ENCODE results near the gene HMGB3. TPM values are rescaled to one million over a fixed set of nuclear protein-coding genes. Genes with fewer than 3 reads are reported as not detected.

The HMGB3 gene
- total and polyA plus RNA-seq, 7 experiments from 2014 or later = 0.29 to 23.5 (median 0.60) TPM

- intact Hi-C loops (cut with micrococcal nuclease) = no loop called here
- POLR2A ChIA-PET = no interaction called here
- Mint-ChIP-seq H3K9me3 (peaks cover 0 to 4% (median 0%) of the 10 kb centered on the region in 11 donors), H3K4me3 (no peak overlapping the region), H3K36me3 (no peaks in the 10 kb centered on the region), H3K27me3 (no peaks in the 10 kb centered on the region), H3K27ac (no peak overlapping the region), H3K4me1 (no peaks in the 10 kb centered on the region)
- Histone ChIP-seq H3K4me1 (ENCODE audit: control insufficient read depth in 2 of 2, insufficient read depth in 2 of 2, low read length in 2 of 2) (no peaks in the 10 kb centered on the region), H3K9me3 (ENCODE audit: control insufficient read depth in 2 of 3, low read length in 3 of 3) (no peaks in the 10 kb centered on the region), H3K27ac (ENCODE audit: low read depth, low read length) (no peak overlapping the region), H3K4me3 (ENCODE audit: low read length) (no peak overlapping the region), H3K27me3 (ENCODE audit: control insufficient read depth in 2 of 2, insufficient read depth in 2 of 2, low read length in 2 of 2) (no peaks in the 10 kb centered on the region), H3K36me3 (ENCODE audit: control insufficient read depth in 2 of 3, insufficient read depth in 3 of 3, low read length in 3 of 3) (no peaks in the 10 kb centered on the region)
- DNase-seq (no peak), ATAC-seq (no peak)
- CTCF ChIA-PET = no interaction called here
Measured at GRCh38 chrX:150941580-150941979, 41.6 kb upstream of the HMGB3 start.

DNA sequence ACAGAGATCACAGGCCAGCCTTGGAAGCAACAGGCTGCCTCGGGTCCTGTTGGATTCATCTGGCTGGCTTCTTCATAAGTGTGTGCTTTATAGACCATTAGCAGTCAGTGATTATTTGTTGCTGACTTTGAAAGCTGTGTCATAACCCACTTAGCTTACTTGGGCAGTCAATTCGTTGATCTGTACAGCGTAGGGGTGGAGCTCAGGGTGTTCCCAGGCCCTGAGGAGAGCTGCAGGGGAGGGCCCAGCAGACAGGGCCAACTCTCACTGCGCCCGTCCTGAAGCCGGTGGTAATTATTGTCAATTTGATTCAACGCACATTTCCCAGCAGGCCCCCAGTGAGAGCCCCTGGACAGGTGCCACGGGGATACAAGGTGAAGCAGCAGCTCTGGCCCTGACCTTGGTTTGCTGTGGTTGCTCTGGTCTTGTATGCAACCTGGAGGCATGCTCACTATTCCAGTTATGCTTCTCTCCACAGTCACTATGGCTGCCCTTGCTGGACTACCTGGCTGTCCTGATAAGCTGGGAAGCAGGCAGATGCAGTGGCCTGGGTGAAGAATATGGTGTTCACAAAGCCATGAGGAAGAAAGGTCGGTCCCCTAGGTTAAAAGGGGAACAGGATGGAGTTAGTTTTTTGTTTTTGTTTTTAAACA is 40.1 kb upstream of the HMGB3 start:
- H3K4me3 Mint-ChIP-seq = no peak overlapping the region
- ChIA-PET CTCF (interaction anchor here (0.6 kb wide), 2 partner anchors 75 to 1373 kb away, joined by 3 to 4 read pairs; no protein-coding TSS in a partner anchor), POLR2A (no interaction called here)
- H3K27ac ChIP-seq (ENCODE audit: low read depth, low read length) = no peak overlapping the region
- DNase-seq = no peak
- H3K27me3 ChIP-seq (ENCODE audit: control insufficient read depth in 2 of 2, insufficient read depth in 2 of 2, low read length in 2 of 2) = no peaks in the 10 kb centered on the region
- intact Hi-C loops (cut with micrococcal nuclease) = no loop called here
- H3K27me3 Mint-ChIP-seq = peaks cover 0 to 6% (median 0%) of the 10 kb centered on the region in 5 donors
- no peaks in the 10 kb centered on the region for H3K4me1 ChIP-seq (ENCODE audit: control insufficient read depth in 2 of 2, insufficient read depth in 2 of 2, low read length in 2 of 2)
- no peak overlapping the region for H3K4me3 ChIP-seq (ENCODE audit: low read length)
- peaks cover 0 to 2% (median 0%) of the 10 kb centered on the region in 11 donors for H3K9me3 Mint-ChIP-seq
- H3K36me3 Mint-ChIP-seq = no peaks in the 10 kb centered on the region
- no peaks in the 10 kb centered on the region for H3K36me3 ChIP-seq (ENCODE audit: control insufficient read depth in 2 of 3, insufficient read depth in 3 of 3, low read length in 3 of 3)
- H3K9me3 ChIP-seq (ENCODE audit: control insufficient read depth in 2 of 3, low read length in 3 of 3) = no peaks in the 10 kb centered on the region
- no peak overlapping the region for H3K27ac Mint-ChIP-seq
- no peak for ATAC-seq
- H3K4me1 Mint-ChIP-seq = no peaks in the 10 kb centered on the region

DNA sequence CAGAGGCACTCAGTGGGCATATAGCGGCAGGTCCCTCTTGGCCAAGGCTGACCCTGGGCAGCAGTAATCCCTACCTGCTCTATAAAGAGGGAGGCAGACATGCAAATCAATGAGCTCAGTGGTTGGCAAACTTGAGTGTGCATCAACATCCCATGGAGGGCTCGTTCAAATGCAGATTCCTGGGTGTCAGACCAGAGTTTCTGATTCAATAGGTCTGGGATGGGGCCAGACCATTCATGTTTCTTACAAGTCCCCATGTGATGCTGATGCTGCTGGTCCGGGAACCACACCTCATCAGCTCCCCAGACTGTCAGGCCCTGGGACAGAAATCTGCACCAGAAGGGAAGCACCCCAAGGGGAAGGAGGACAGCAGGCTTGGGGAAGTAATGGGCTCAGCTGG is 38.9 kb upstream of the HMGB3 start:
- no peak overlapping the region for H3K4me3 Mint-ChIP-seq
- Histone ChIP-seq H3K9me3 (ENCODE audit: control insufficient read depth in 2 of 3, low read length in 3 of 3) (no peaks in the 10 kb centered on the region), H3K27ac (ENCODE audit: low read depth, low read length) (no peak overlapping the region), H3K27me3 (ENCODE audit: control insufficient read depth in 2 of 2, insufficient read depth in 2 of 2, low read length in 2 of 2) (no peaks in the 10 kb centered on the region), H3K36me3 (ENCODE audit: control insufficient read depth in 2 of 3, insufficient read depth in 3 of 3, low read length in 3 of 3) (no peaks in the 10 kb centered on the region), H3K4me3 (ENCODE audit: low read length) (no peak overlapping the region), H3K4me1 (ENCODE audit: control insufficient read depth in 2 of 2, insufficient read depth in 2 of 2, low read length in 2 of 2) (no peaks in the 10 kb centered on the region)
- POLR2A ChIA-PET = no interaction called here
- no peak overlapping the region for H3K27ac Mint-ChIP-seq
- no peaks in the 10 kb centered on the region for H3K36me3 Mint-ChIP-seq
- peaks cover 0 to under 1% (median 0%) of the 10 kb centered on the region in 7 donors for H3K4me1 Mint-ChIP-seq
- CTCF ChIA-PET = no interaction called here
- H3K27me3 Mint-ChIP-seq = peaks cover 0 to 6% (median 0%) of the 10 kb centered on the region in 5 donors
- DNase-seq (no peak), ATAC-seq (no peak)
- H3K9me3 Mint-ChIP-seq = peaks cover 0 to 2% (median 0%) of the 10 kb centered on the region in 11 donors
- intact Hi-C loops (cut with micrococcal nuclease) = no loop called here

GRCh38 chrX:150954951-150955350 is 28.2 kb upstream of the HMGB3 start:
- Histone ChIP-seq H3K27ac (ENCODE audit: low read depth, low read length) (no peak overlapping the region), H3K36me3 (ENCODE audit: control insufficient read depth in 2 of 3, insufficient read depth in 3 of 3, low read length in 3 of 3) (no peaks in the 10 kb centered on the region), H3K27me3 (ENCODE audit: control insufficient read depth in 2 of 2, insufficient read depth in 2 of 2, low read length in 2 of 2) (no peaks in the 10 kb centered on the region), H3K4me3 (ENCODE audit: low read length) (no peak overlapping the region), H3K4me1 (ENCODE audit: control insufficient read depth in 2 of 2, insufficient read depth in 2 of 2, low read length in 2 of 2) (no peaks in the 10 kb centered on the region), H3K9me3 (ENCODE audit: control insufficient read depth in 2 of 3, low read length in 3 of 3) (no peaks in the 10 kb centered on the region)
- ChIA-PET CTCF (no interaction called here), POLR2A (no interaction called here)
- H3K36me3 Mint-ChIP-seq = no peaks in the 10 kb centered on the region
- H3K4me1 Mint-ChIP-seq = no peaks in the 10 kb centered on the region
- no peak overlapping the region for H3K4me3 Mint-ChIP-seq
- intact Hi-C loops (cut with micrococcal nuclease) = no loop called here
- DNase-seq (no peak), ATAC-seq (no peak)
- peaks cover 0 to 5% (median 0%) of the 10 kb centered on the region in 5 donors for H3K27me3 Mint-ChIP-seq
- no peak overlapping the region for H3K27ac Mint-ChIP-seq
- H3K9me3 Mint-ChIP-seq = peaks cover 0 to 9% (median 0%) of the 10 kb centered on the region in 11 donors

GRCh38 chrX:150955590-150955989 is 27.5 kb upstream of the HMGB3 start:
- ChIA-PET CTCF (no interaction called here), POLR2A (no interaction called here)
- H3K4me1 Mint-ChIP-seq = no peaks in the 10 kb centered on the region
- ATAC-seq (no peak), DNase-seq (no peak)
- H3K27ac ChIP-seq (ENCODE audit: low read depth, low read length) = no peak overlapping the region
- peaks cover 0 to 5% (median 0%) of the 10 kb centered on the region in 5 donors for H3K27me3 Mint-ChIP-seq
- H3K4me1 ChIP-seq (ENCODE audit: control insufficient read depth in 2 of 2, insufficient read depth in 2 of 2, low read length in 2 of 2) = no peaks in the 10 kb centered on the region
- intact Hi-C loops (cut with micrococcal nuclease) = no loop called here
- peaks cover 0 to 9% (median 0%) of the 10 kb centered on the region in 11 donors for H3K9me3 Mint-ChIP-seq
- no peaks in the 10 kb centered on the region for H3K9me3 ChIP-seq (ENCODE audit: control insufficient read depth in 2 of 3, low read length in 3 of 3)
- no peaks in the 10 kb centered on the region for H3K36me3 ChIP-seq (ENCODE audit: control insufficient read depth in 2 of 3, insufficient read depth in 3 of 3, low read length in 3 of 3)
- no peak overlapping the region for H3K4me3 Mint-ChIP-seq
- no peaks in the 10 kb centered on the region for H3K36me3 Mint-ChIP-seq
- H3K27ac Mint-ChIP-seq = no peak overlapping the region
- no peaks in the 10 kb centered on the region for H3K27me3 ChIP-seq (ENCODE audit: control insufficient read depth in 2 of 2, insufficient read depth in 2 of 2, low read length in 2 of 2)
- no peak overlapping the region for H3K4me3 ChIP-seq (ENCODE audit: low read length)

GRCh38 chrX:150958177-150958576 is 25.0 kb upstream of the HMGB3 start:
- ATAC-seq (no peak), DNase-seq (no peak)
- ChIA-PET CTCF (no interaction called here), POLR2A (no interaction called here)
- H3K4me3 ChIP-seq (ENCODE audit: low read length) = no peak overlapping the region
- H3K4me1 ChIP-seq (ENCODE audit: control insufficient read depth in 2 of 2, insufficient read depth in 2 of 2, low read length in 2 of 2) = no peaks in the 10 kb centered on the region
- Mint-ChIP-seq H3K27me3 (peaks cover 0 to 5% (median 0%) of the 10 kb centered on the region in 5 donors), H3K9me3 (peaks cover 0 to 9% (median 0%) of the 10 kb centered on the region in 11 donors), H3K27ac (no peak overlapping the region), H3K36me3 (no peaks in the 10 kb centered on the region), H3K4me3 (no peak overlapping the region), H3K4me1 (no peaks in the 10 kb centered on the region)
- H3K9me3 ChIP-seq (ENCODE audit: control insufficient read depth in 2 of 3, low read length in 3 of 3) = no peaks in the 10 kb centered on the region
- no peak overlapping the region for H3K27ac ChIP-seq (ENCODE audit: low read depth, low read length)
- H3K27me3 ChIP-seq (ENCODE audit: control insufficient read depth in 2 of 2, insufficient read depth in 2 of 2, low read length in 2 of 2) = no peaks in the 10 kb centered on the region
- no peaks in the 10 kb centered on the region for H3K36me3 ChIP-seq (ENCODE audit: control insufficient read depth in 2 of 3, insufficient read depth in 3 of 3, low read length in 3 of 3)
- intact Hi-C loops (cut with micrococcal nuclease) = no loop called here

- ChIA-PET POLR2A (no interaction called here), CTCF (no interaction called here)
- no peak for ATAC-seq
- Histone ChIP-seq H3K36me3 (ENCODE audit: control insufficient read depth in 2 of 3, insufficient read depth in 3 of 3, low read length in 3 of 3) (no peaks in the 10 kb centered on the region), H3K4me3 (ENCODE audit: low read length) (no peak overlapping the region), H3K27ac (ENCODE audit: low read depth, low read length) (no peak overlapping the region), H3K27me3 (ENCODE audit: control insufficient read depth in 2 of 2, insufficient read depth in 2 of 2, low read length in 2 of 2) (no peaks in the 10 kb centered on the region), H3K9me3 (ENCODE audit: control insufficient read depth in 2 of 3, low read length in 3 of 3) (no peaks in the 10 kb centered on the region), H3K4me1 (ENCODE audit: control insufficient read depth in 2 of 2, insufficient read depth in 2 of 2, low read length in 2 of 2) (no peaks in the 10 kb centered on the region)
- Mint-ChIP-seq H3K27ac (no peak overlapping the region), H3K36me3 (no peaks in the 10 kb centered on the region), H3K4me1 (no peaks in the 10 kb centered on the region), H3K27me3 (peaks cover 0 to 5% (median 0%) of the 10 kb centered on the region in 5 donors), H3K4me3 (no peak overlapping the region), H3K9me3 (peaks cover 0 to 9% (median 0%) of the 10 kb centered on the region in 11 donors)
- no peak for DNase-seq
- intact Hi-C loops (cut with micrococcal nuclease) = no loop called here
Measured at GRCh38 chrX:150959557-150959956, 23.6 kb upstream of the HMGB3 start.

Measured in naive thymus-derived CD4-positive, alpha-beta T cell (primary cell).